Epidermal melanocyte (primary cell): ENCODE data around the gene FAM124B.
A peak's percentile ranks its signal among the peaks of the same experiment; 100 is the strongest.
"Not testable (repeated sequence)": the region's sequence is repeated elsewhere in the genome, so short reads cannot be mapped to it uniquely, and the experiment has no call there.

Source experiments
- DNase-seq: peaks from one replicate; pipeline ENCODE4 v3.0.0; 2011; ENCODE audit warnings: low spot score; ENCODE audit not compliant: insufficient read length

The FAM124B gene

DNA sequence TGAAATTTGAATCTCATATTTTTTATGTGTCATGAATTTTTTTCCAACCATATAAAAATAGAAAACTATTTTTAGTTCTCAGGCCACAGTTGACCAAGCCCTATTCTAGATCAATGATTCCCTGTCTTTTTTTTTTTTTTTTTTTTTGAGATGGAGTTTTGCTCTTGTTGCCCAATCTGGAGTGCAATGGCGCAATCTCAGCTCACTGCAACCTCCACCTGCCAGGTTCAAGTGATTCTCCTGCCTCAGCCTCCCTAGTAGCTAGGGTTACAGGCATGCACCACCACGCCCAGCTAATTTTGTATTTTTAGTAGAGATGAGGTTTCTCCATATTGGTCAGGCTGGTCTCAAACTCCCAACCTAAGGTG lies 19.6 kb downstream of the FAM124B start:
- DNase-seq, result not testable (repeated sequence)

DNA sequence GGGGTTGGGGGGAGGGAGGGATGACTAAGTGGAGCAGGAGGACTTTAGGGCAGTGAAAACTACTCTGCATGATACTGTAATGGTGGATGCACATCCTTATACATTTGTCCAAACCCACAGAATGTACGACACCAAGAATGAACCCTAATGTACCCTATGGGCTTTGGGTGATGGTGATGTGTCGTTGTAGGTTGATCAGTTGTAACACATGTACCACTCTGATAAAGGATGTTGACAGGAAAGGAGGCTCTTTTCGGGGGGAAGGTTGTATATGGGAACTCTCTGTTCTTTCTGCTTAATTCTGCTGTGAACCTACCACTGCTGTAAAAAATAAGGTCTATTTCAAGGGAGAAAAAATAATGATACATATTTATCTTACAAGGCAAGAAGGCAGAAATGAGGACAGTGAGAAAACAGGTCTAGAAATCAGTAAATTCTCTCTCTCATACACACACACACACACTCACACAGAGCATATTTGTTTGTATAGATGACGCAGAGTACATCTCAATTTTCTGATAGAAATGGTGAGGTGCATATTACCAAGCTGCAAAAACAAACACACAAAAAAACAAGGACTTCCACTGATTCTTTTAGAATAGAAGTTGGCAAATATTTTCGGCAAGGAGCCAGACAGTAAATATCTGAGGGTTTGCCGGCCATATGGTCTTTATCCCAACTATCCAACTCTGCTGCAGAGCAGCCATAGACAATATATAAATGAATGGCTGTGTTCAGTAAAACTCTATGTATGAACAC lies 20.2 kb downstream of the FAM124B start:
- no peak for DNase-seq

DNA sequence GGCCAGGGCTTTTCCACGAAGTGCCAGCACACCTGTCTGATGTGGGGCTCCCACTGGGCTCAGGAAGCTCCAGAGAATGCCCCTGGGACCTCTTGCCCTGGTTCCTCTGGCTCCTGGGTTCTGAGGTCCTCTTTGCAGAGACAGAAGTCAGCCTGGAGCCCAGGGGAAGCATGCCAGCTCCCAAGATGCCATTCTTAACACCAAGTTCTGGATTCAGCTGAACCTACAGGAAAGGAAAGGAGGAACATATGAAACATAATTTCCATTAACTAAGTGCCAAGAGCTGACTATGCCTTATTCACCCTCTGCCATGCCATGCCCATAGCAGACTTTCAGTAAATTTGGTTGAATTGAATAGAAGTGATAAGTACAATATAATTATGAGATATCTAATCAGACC lies 21.9 kb downstream of the FAM124B start:
- no peak for DNase-seq

DNA sequence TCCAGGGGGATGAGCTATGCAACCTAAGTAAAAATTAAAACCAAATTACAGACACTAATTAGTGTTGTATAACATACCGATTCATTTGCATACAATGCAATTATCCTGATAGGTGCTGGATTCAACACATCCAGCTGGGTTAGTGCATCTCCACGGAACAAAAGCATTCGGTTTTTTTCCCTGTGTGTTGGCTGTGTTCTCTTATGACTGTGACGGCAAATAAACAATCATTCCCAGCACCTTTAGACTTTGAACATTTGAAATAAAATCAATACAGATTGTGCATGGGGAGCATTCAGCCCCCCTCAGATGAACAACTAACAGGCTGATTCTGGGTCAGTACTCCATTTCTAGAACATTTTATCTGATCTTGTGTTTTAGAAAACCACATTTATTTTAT lies 22.7 kb downstream of the FAM124B start:
- no peak for DNase-seq

GRCh38 chr2:224378701-224379097 lies 23.2 kb downstream of the FAM124B start:
- no peak for DNase-seq

- DNase-seq, result no peak
Observed at GRCh38 chr2:224377751-224378700, 23.9 kb downstream of the FAM124B start.

- no peak for DNase-seq
Observed at GRCh38 chr2:224372641-224373040, 29.3 kb downstream of the FAM124B start.

- peak; percentile 44 for DNase-seq
Observed at GRCh38 chr2:224369028-224369632, 32.8 kb downstream of the FAM124B start.

DNA sequence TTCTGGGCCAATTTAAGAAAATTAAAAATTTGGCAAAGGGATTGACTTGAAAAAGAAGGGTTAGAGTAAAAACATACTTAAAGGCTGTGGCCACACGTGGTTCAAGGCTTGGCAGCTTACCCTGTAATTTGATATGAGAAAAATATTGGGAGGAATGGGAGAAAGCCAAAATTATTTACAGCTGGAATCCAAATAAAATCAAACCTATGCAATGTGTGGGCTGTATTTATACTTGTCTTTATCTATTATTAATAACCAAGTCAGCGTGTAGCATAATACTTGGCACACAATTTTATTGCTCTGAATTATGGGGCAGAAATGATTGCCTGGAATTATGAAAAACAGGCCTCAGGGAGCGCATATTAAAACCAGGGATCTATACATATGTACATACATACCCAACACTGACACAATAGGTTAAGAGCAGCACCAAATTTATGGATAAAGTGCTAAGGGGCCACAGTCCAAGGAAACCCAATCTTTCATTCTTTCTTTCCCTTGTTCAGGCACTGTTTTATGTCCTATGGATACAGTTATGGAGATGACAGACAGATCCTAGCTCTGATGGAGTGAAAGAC lies 35.6 kb downstream of the FAM124B start:
- DNase-seq, result peak; percentile 40

DNA sequence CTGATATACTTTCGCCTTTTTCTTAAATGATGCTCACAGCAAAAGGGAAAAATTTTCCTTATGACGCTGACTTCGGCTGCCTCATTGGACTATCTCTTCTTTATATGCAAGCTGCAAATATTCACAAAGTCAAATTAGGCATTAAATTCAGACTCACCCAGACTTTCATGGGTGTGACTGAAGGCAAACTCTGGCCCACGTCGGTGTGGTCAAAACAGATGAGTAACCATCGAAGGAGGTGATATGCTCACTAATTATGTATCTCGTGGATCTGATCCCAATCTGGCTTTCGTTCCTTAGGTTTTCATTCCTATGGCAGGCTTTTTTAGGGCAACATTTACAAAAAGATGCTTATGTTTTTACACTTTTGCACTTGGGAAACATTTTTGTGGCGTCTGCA lies 36.6 kb downstream of the FAM124B start:
- DNase-seq, result no peak

DNA sequence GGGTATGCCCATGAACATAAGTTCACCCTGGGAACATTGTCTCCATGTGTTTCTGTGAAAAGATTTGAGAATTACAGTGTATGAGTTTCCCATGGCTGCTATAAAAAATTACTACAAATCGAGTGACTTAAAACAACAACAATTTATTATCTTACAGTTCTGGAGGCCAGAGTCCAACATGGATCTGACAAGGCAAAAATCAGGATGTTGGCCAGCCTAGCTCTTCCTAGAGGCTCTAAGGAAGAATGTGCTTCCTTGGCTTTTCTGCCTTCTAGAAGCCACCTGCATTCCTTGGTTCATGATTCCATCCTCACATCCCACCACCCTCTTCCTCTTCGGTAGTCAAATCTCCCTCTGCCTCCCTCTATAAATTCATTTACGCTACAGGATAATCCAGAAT lies 38.6 kb downstream of the FAM124B start:
- DNase-seq, result no peak

DNA sequence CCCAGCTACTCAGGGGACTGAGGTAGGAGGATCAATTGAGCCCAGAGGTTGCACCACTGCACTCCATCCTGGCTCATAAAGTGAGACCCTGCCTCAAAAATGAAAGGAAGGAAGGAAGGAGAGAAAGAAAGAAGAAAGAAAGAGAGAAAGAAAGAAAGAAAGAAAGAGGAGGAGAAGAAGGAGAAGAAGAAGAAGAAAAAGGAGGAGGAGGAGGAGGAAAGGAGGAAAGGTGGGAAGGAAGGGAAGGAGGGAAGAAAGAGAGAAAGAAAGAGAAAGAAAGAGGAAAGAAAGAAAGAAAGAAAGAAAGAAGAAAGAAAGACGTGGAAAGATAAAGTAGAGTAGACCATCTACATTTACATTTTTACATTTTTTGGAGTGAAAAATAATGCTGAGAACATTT lies 39.8 kb downstream of the FAM124B start:
- no peak for DNase-seq

- no peak for DNase-seq
Observed at GRCh38 chr2:224360801-224361251, 41.1 kb downstream of the FAM124B start.

- no peak for DNase-seq
Observed at GRCh38 chr2:224359569-224359968, 42.3 kb downstream of the FAM124B start.

DNA sequence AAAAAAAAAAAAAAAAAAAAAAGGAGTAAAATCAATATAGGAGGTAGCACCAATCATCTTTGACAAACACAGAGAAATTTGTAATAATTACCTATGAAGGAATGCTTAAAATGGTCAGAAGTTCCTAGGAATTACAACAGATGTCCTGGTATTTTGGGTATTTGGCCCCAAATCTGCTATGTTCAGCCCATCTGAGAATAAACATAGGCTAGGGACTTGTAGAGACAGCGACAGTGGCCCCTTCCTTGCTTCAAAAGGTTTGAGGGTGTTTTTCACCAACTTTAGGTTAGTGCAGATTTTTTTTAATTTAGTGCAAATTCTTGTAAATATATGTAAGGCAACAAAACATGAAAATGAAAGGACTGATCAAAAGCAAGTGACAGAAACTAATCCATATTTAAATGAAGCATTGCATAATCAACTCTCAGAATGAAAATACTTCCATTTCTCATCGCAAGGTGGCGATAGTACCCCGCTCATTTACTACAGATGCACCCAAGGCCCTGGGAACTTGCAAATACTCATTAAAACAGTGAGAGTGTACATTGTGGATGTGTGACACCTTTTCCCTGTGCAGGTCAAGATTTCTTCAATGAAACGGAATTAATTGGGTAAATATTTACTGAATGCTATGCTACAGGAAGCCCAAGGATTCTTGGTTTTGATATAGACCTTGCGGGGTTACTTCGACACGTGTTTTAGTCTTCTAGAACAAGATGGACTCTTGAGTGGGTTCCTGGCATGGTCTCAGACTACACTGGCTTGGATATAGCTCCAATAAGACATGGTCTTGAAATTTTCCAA lies 44.6 kb downstream of the FAM124B start:
- DNase-seq, result peak; percentile 54

DNA sequence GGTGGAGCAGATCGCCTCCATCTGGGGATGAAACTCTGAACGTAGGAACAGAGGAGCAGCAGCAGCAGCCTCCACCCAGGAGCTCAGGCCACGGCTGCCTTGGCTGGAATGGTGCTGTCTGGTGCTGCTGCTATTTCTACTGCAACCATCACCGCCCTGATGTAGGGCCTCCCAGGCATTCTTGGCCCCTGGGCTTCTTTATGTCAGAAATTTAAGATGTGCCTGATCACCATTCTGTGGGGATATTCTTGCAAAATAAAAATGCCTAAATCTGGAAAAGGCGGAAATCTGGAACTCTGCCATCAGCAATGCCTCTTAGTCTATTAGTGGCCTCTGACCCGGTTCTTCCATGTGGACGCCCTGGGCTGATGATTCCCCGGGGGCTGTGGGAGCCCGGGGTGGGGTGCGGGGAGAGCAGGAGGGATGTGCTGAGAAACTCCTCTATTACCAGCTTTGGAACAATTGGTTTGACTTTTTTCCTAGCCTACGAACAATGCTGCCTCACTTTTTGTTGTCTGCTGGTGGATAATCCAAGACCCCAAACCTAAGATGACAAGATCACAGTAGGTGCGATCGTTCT lies 47.2 kb downstream of the FAM124B start:
- no peak for DNase-seq

GRCh38 chr2:224350703-224351102 lies 51.2 kb downstream of the FAM124B start:
- DNase-seq, result no peak

DNA sequence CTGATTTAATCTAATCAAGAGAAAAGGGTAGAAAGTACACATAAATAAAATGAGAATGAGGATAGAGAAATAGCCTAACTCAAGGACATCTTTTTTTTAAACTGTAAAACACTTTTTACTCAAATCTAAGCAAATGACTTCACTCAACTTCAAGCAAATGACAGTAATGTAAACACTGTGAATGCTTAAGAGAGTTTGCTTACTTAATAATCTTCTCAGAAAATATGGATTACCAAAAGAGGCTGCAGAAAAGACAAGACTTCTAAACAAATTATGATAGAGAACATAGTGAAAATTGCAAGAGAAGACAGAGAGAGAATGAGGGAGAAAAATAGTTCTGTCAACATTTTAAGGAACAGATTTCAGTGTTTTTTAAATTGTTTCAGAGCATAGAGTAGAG lies 52.5 kb downstream of the FAM124B start:
- no peak for DNase-seq

DNA sequence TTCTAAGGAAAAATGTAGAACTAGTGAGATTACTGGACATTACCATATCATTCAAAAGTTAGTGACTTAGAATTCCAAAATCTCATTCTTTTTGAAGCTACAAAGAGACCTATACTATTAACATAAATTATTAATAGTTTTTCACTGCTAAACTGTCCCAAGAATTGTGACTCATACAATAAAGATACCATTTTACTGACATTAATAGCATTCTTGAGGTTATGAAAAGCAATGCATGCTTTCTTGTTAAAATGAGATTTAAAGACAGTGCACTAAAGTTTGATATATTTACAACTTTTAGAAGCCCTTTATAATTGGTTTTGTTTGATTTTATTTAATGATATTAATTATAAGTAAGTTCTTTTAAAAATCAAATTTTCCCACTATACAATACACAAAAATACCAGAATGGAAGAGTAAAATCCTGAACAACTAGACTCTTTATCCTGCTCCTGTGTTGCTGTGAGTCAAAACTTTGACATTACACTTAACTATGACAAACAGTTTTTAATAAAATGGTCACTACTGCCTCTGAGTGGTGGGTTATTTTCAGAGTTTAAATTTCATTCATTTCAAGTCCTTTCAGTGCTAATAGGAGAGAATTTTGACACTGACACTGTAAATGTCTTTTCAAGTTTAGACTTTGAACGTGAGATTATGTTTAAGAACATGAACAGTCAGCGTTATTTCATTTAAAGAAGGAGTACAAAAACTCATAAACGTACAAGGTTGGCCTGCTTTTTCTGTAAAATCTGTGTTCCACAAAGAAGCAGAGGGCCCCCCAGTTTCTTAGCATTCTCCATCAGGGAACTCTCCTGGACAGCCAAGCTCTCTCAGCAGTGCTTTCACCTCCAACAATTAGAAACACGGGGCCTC lies 54.5 kb downstream of the FAM124B start:
- DNase-seq, result no peak

- no peak for DNase-seq
Observed at GRCh38 chr2:224345492-224345891, 56.4 kb downstream of the FAM124B start.
